Central memory CD8-positive, alpha-beta T cell (primary cell): ENCODE results near the gene ATP10B.

Experiments used
- ATAC-seq: fragments of 150-1000 bp; cut with Tn5 transposase; replicated peaks from 2 replicates; pipeline ENCODE4 v1.10.0; 2022; ENCODE audit warnings: mild to moderate bottlenecking, moderate FRiP score, moderate number of reproducible peaks; ENCODE audit not compliant: poor library complexity, severe bottlenecking; ENCODE audit errors: extremely low read depth
- DNase-seq, 2 donors: peaks; one replicate each; pipeline ENCODE4 v3.0.0; 2021; ENCODE audit warnings: low spot score in 2 of 2
- H3K27ac Mint-ChIP-seq: one replicate; pipeline ENCODE4 v1.8.0; 2022; ENCODE audit warnings: low read depth, mild to moderate bottlenecking, moderate library complexity, mixed read lengths
- H3K27me3 Mint-ChIP-seq: one replicate; pipeline ENCODE4 v1.8.0; 2022; ENCODE audit warnings: mixed read lengths
- H3K36me3 Mint-ChIP-seq: one replicate; pipeline ENCODE4 v1.8.0; 2022; ENCODE audit warnings: mild to moderate bottlenecking, moderate library complexity, mixed read lengths; ENCODE audit not compliant: insufficient read depth
- H3K4me1 Mint-ChIP-seq: one replicate; pipeline ENCODE4 v1.8.0; 2022; ENCODE audit warnings: mixed read lengths
- H3K4me3 Mint-ChIP-seq: one replicate; pipeline ENCODE4 v1.8.0; 2022; ENCODE audit warnings: mild to moderate bottlenecking, moderate library complexity, mixed read lengths
- H3K9me3 Mint-ChIP-seq: one replicate; pipeline ENCODE4 v1.8.0; 2022; ENCODE audit warnings: mixed read lengths

Gene ATP10B

DNA sequence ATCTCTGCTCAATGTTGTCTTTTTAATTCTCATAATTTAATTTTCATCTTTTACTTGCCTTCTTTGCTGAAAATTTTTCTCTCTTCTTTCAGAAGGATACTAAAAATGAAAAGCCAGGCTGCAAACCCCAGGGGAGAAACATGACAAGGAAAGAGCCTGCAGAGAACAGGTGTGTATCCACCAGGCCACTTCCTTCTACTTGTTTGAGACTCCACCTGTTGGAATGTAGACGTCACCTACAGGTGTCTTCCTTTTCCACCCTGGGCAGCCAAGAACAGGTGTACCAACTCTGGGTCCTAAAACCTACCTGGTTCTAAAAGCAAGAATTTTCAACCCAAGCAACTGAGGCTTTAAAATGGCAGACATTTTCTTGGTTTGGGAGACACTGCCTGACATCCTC, 166.8 kb downstream of the ATP10B start:
- no peaks in the 10 kb centered on the region for H3K9me3 Mint-ChIP-seq
- no peaks in the 10 kb centered on the region for H3K36me3 Mint-ChIP-seq
- no peak overlapping the region for H3K4me3 Mint-ChIP-seq
- peaks cover 37% of the 10 kb centered on the region for H3K27me3 Mint-ChIP-seq
- no peak for ATAC-seq
- no peak overlapping the region for H3K27ac Mint-ChIP-seq
- DNase-seq, result no peak
- H3K4me1 Mint-ChIP-seq, result no peaks in the 10 kb centered on the region

DNA sequence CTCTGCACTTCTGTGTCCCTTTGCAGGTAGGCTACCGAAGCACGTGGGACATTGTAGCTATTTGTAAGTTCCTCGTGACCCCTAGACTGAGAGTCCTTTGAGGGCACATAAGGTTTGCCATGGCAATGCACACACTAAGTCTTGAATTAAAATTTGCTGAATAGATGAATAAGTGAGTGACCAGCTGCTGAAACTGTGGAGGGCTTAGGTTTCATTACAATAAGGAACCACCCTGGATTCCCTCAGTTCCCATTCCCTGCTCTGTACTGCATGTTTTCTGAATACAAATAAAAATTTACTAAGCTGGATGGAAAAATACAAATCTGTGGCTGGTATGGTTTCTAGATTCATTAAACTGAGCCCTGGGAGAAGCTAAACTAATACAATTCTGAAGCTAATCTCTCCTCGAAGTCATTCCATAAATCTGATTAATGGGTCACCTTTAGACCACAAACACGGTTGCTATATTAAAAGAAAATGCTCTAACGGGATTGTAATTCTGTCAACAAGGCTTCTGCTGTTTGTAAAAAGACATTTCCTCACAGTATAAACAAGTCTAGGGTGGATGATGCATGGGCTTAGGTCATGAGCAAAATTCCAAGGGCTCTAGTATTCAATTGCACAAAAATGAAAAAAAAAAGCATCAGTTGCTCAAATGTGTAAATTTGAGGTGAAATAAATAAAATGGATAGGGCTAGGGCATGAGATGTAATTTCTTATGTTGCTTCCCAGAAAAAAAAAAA, 172.3 kb downstream of the ATP10B start:
- DNase-seq (no peak), ATAC-seq (no peak)
- Mint-ChIP-seq H3K27ac (no peak overlapping the region), H3K36me3 (no peaks in the 10 kb centered on the region), H3K4me1 (no peaks in the 10 kb centered on the region), H3K9me3 (no peaks in the 10 kb centered on the region), H3K27me3 (peaks cover 16% of the 10 kb centered on the region), H3K4me3 (no peak overlapping the region)

DNA sequence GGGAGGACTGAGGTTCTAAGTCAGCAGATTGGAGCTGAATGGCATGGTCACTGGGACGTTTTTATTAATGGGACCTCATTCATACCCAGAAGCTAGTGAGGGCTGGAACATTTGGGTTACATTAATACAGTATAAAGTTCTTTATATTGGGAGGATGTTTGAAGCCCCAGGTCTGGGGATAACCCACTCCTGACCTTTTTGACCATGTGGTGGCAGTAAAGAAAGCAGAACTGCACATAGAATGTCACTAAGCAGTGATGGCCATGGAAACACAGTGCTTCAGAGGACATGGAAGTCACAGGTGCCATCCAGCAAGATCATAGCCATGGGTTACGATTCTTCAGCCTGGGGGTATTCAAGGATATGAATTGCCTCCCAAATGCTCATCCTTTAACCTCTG, 176.0 kb downstream of the ATP10B start:
- Mint-ChIP-seq H3K27me3 (peaks cover 20% of the 10 kb centered on the region), H3K9me3 (no peaks in the 10 kb centered on the region), H3K36me3 (no peaks in the 10 kb centered on the region), H3K4me3 (no peak overlapping the region), H3K27ac (no peak overlapping the region), H3K4me1 (no peaks in the 10 kb centered on the region)
- DNase-seq (no peak), ATAC-seq (no peak)

DNA sequence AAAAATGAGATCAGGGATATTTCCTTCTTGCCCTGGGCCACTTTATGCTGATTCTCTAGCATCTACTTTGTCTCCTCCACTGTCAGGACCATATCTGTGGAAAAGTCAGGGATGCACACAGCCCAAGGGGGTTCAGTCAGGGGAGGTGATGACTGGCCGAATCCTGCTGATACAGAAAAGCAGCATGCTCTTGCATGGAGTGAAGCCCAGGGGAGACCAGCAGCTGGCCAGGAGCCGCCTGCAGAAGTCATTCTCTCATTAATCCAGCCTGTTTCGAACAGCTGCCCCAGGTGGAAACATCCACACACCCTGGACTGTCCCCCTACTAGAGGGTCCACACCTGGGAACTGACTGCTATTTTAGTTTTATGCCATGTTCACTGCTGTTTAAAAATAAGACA, 177.1 kb downstream of the ATP10B start:
- Mint-ChIP-seq H3K9me3 (no peaks in the 10 kb centered on the region), H3K27me3 (peaks cover 20% of the 10 kb centered on the region), H3K27ac (no peak overlapping the region), H3K4me1 (no peaks in the 10 kb centered on the region), H3K36me3 (no peaks in the 10 kb centered on the region), H3K4me3 (no peak overlapping the region)
- DNase-seq (no peak), ATAC-seq (no peak)

DNA sequence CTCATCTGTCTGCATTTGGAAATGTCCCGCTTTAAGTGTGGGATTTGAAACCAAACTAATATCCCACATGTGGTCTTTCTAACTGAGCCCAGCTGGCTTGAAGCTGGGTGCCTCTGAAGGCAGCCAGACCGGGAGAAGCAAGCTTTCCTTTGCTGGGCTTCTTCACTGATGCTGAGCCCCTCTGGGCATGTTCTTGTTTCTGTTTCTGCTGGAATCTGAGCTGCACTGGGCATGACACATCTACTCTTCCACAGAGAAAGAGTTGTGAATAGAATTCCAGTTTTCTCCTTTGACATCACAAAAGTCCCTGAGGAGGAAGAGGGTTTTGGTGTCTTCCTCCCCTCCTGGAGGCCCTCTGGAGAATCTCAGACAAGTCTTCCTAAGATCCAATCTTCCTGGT, 179.5 kb downstream of the ATP10B start:
- Mint-ChIP-seq H3K27ac (no peak overlapping the region), H3K36me3 (no peaks in the 10 kb centered on the region), H3K27me3 (peaks cover 20% of the 10 kb centered on the region), H3K4me1 (no peaks in the 10 kb centered on the region), H3K4me3 (no peak overlapping the region), H3K9me3 (no peaks in the 10 kb centered on the region)
- ATAC-seq (no peak), DNase-seq (no peak)

DNA sequence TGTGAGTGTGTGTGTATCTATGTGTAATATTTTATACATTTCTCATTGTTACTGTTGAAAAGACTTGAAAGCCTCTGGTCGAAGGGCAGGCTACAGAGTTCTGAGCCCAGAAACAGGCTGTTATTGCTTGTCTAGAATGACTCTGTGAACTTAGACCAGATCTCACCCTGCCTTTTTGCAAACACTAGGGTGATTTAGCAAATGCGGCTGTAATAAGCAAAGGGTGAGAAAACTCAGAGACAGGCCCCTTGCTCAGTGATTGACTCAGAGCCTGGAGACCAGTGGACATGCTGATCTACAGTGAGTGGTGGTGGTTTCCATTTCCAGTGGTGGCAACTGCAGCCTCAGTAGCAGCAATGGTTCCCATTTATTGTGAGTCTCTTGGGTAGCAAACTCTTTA, 183.7 kb downstream of the ATP10B start:
- ATAC-seq (no peak), DNase-seq (no peak)
- Mint-ChIP-seq H3K4me3 (no peak overlapping the region), H3K27me3 (peaks cover 9% of the 10 kb centered on the region), H3K9me3 (no peaks in the 10 kb centered on the region), H3K27ac (no peak overlapping the region), H3K36me3 (no peaks in the 10 kb centered on the region), H3K4me1 (no peaks in the 10 kb centered on the region)

DNA sequence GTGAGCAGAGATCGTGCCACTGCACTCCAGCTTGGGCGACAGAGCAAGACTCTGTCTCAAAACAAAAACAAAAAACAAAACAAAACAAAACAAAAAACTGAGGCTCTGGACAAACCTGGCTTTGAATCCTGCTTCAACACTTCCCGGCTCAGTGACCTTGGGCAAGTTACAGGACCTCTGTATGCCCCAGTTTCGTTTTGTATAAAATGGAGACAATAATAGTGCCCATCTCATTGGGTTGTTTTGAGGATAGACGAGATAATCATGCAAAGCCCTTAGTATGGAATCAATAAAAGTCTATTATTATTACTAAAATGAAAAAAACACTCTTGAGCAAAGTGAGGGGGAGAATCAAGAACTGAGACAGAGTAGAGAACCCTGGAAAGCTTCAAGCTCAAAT, 184.9 kb downstream of the ATP10B start:
- ATAC-seq (no peak), DNase-seq (no peak)
- Mint-ChIP-seq H3K4me3 (no peak overlapping the region), H3K9me3 (no peaks in the 10 kb centered on the region), H3K36me3 (no peaks in the 10 kb centered on the region), H3K4me1 (no peaks in the 10 kb centered on the region), H3K27me3 (peaks cover 9% of the 10 kb centered on the region), H3K27ac (no peak overlapping the region)

DNA sequence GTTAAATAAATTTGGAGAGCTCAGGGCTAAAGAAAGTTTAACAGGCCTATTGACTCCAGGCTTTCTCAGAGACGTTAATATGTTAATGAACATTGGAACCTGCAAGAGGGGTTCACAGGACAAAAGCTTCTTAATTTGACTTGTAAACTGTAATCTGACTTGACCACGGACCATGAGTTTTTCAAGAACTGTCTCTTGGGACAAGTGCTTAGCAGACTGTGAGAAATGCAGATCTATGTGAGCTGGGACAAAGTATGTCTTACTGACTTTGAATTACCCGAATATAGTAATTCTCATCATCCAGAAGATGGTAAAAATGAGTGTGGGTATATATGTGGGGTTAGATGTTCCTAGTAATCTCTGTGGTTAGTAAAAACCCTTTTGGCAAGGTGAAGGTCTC, 186.6 kb downstream of the ATP10B start:
- ATAC-seq (no peak), DNase-seq (no peak)
- Mint-ChIP-seq H3K27ac (no peak overlapping the region), H3K36me3 (no peaks in the 10 kb centered on the region), H3K27me3 (peaks cover 24% of the 10 kb centered on the region), H3K4me3 (no peak overlapping the region), H3K4me1 (no peaks in the 10 kb centered on the region), H3K9me3 (no peaks in the 10 kb centered on the region)

DNA sequence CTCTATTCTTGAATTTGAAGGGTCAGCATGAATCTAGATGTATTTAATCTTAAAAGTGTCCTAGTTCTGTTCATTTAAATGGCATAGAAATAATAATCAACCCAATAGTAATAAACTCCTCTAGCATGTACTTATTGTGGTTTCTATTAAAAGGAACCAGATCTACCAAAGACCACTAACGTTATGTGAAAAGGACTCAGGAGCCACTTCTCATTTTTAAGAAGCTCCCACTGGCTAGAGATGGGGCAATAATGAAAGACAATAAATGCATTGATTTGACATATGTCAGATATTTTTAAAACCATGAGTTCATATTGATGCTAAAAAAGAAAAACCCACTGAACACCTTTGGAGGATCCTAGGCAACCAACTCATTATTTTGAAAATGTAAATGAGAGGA, 191.9 kb downstream of the ATP10B start:
- no peaks in the 10 kb centered on the region for H3K36me3 Mint-ChIP-seq
- H3K4me3 Mint-ChIP-seq, result no peak overlapping the region
- no peak for DNase-seq
- no peak for ATAC-seq
- H3K9me3 Mint-ChIP-seq, result no peaks in the 10 kb centered on the region
- H3K27ac Mint-ChIP-seq, result no peak overlapping the region
- H3K27me3 Mint-ChIP-seq, result peaks cover 52% of the 10 kb centered on the region
- H3K4me1 Mint-ChIP-seq, result no peaks in the 10 kb centered on the region

DNA sequence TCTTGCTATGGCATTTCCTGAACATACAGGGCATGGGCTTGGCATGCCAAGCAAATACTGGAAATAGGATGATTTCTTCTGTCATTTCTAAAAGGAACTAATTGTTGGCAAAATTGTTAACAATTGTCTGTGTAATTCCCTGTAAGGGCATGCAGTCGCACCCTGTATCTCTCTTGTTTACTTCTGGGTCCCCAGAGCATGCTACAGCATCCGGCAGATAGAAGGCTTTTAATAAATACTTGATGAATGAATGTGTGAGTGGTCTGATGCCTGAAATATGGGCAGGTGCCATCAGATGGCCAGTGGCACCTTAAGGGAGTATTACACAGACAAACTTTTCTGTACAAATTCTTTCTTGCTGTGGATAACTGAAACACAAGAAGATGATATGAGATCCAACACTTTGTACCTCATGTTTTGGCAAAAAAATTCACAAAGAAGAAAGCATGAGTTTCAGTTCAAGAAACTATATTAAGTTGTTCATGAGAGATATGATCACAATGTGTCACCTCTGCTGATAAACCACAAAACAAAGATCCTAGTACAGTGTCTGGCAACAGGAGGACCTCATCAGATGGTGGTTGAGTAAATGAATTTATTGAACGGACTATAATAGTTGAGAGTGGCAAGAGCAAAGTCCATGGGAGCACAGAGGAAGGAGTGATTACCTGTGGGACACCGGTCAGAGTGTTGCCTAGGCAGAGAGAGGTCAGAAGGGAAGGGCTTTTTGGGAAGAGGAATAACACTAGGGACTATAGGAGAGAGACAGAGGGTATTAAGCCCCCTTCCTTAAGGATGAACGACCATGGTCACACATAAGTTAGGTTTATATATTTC, 194.2 kb downstream of the ATP10B start:
- Mint-ChIP-seq H3K27me3 (peaks cover 52% of the 10 kb centered on the region), H3K27ac (no peak overlapping the region), H3K36me3 (no peaks in the 10 kb centered on the region), H3K4me3 (no peak overlapping the region), H3K4me1 (no peaks in the 10 kb centered on the region), H3K9me3 (no peaks in the 10 kb centered on the region)
- no peak for ATAC-seq
- DNase-seq, result no peak

DNA sequence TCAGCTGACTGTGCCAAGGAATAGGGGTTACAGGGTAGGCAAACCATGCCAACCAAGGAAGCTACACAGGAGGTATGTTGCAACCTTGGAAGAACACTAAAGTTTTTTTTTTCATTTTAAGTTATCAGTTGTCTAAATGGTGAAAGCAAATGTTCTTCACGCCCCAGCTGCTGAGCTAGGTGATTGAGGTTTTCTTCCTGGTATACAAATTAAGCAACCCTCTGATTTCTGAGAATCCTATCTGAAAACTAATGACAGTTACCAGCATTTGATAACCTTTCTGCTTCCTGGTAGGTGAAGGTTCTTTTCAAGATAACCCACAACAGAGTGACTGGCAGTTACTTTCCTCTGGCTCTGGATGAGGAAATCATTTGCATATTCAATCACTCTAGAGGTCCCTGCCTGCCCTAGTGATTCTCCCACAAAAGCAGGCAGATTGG, 194.9 kb downstream of the ATP10B start:
- H3K4me3 Mint-ChIP-seq, result no peak overlapping the region
- H3K36me3 Mint-ChIP-seq, result no peaks in the 10 kb centered on the region
- DNase-seq (no peak), ATAC-seq (no peak)
- H3K27me3 Mint-ChIP-seq, result peaks cover 52% of the 10 kb centered on the region
- H3K4me1 Mint-ChIP-seq, result no peaks in the 10 kb centered on the region
- no peaks in the 10 kb centered on the region for H3K9me3 Mint-ChIP-seq
- no peak overlapping the region for H3K27ac Mint-ChIP-seq

DNA sequence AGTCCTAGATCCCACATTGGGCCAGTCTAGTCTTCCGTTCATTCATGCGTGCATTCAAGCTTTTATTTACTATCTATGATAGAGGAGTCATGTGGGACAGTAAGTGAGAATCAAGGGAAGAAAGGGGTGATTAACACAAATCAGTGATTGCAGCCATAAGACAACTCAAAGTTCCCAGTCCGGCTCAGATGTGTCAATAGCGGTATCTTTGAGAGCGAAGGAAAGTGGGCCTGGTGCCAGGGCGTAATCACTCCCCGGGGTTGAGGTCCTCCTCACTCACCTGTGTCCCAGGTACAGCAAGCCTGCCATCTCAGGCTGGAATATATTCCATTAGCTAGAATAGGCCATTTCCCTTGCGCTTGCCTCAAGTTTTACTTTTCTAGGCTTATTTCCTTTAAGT, 196.3 kb downstream of the ATP10B start:
- no peak overlapping the region for H3K4me3 Mint-ChIP-seq
- no peaks in the 10 kb centered on the region for H3K9me3 Mint-ChIP-seq
- no peak for DNase-seq
- no peak overlapping the region for H3K27ac Mint-ChIP-seq
- ATAC-seq, result no peak
- H3K36me3 Mint-ChIP-seq, result no peaks in the 10 kb centered on the region
- no peaks in the 10 kb centered on the region for H3K4me1 Mint-ChIP-seq
- peaks cover 39% of the 10 kb centered on the region for H3K27me3 Mint-ChIP-seq
